NCI-H460 (cell line): Measurements from ENCODE around the gene RUNX3. TPM values are rescaled to one million over a fixed set of nuclear protein-coding genes. Genes with fewer than 3 reads are reported as not detected.

ENCODE experiments used
- DNase-seq: peaks from one replicate; pipeline ENCODE4 v3.0.0-alpha.2; 2016; ENCODE audit warnings: low read depth; ENCODE audit errors: extremely low read depth
- total RNA-seq: library from RNA; depleted of rRNA; stranded (reverse); fragments of >200 nt; shearing (Covaris generic); gene quantifications from 2 replicates; pipeline ENCODE4 v1.2.3, GENCODE V29; 2014

RUNX3 gene
- total RNA-seq, 1 experiment from 2014 or later, result not detected

DNA sequence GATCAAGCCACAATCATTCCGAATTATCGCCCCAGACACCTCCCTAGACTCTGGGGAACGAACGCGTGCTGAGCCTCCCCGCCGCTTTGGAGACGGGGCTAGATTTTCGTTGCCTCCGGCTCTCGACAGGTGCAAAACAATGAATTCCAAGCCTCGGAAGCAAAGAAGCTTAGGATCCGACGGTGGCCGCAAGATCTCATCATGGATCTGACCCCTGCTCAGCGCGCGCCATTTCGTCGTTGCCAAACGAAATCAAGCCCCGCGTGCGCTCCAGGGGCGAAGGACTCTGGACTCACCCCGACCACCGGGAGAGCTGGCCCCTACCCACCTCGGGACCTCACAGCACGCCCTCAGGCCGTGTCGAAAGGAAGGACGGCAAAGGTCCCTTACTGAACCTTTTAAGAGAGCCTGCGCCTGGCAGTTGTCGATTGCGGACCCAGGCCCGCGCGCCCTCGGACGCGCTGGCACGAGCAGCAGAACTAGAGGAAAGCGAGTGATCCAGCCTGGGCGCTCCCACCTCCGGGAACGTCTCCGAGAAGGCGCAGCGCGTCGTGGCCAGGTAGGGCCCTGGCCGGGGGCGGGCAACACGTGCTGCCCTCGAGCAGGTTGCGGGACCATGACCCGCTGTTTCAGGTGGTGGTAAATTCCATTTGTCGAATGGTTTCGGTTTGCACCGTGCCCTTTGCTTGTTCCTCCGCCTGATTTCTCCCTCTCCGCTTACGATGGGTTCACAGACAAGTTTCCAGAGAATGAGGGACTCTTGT is 1.6 kb upstream of the RUNX3 start:
- DNase-seq, result no peak

DNA sequence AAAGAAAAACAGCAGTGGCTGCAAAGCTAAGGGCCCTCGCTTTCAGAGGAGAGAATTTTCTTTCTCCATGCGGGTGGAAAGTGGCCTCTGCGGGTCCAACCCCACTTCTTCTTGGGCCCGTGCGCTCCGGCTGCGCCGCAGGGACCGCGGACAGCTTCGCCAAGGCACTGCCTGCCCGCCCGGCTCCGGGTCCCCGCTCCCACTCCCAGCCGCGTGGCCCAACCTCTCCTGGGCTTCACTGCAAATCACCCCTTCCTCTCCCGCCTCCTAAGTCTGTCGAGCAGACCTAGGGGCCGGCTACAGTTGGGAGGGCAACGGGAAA is 1.0 kb upstream of the RUNX3 start:
- DNase-seq, result no peak

DNA sequence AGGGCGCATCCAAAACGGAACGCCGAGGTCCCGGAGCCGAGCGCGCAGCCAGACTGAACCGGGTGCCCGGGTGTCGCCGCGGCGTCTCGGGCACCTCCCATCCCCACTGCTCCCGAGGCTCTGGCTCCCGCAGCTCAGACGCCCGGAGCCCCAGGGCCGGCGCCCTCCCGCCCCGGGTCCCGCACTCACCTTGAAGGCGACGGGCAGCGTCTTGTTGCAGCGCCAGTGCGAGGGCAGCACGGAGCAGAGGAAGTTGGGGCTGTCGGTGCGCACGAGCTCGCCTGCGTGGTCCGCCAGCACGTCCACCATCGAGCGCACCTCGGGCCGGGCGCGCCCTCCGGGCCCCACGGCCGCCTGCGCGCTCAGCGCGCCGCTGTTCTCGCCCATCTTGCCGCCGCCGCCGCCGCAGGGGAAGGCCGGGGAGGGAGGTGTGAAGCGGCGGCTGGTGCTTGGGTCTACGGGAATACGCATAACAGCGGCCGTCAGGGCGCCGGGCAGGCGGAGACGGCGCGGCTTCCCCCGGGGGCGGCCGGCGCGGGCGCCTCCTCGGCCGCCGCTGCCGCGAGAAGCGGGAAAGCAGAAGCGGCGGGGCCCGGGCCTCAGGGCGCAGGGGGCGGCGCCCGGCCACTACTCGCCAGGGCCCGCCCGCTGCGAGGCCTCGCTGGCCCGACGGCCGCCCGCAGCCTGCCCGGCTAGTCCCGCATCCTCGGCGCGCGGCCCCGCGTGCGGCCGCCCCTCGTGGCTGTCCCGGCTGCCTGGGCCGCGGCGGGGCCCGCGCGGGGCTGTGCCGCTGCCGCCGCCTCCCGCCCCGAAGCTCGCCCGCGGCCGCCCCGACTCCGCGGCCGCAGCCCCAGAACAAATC is 447 bp downstream of the RUNX3 start:
- no peak for DNase-seq

DNA sequence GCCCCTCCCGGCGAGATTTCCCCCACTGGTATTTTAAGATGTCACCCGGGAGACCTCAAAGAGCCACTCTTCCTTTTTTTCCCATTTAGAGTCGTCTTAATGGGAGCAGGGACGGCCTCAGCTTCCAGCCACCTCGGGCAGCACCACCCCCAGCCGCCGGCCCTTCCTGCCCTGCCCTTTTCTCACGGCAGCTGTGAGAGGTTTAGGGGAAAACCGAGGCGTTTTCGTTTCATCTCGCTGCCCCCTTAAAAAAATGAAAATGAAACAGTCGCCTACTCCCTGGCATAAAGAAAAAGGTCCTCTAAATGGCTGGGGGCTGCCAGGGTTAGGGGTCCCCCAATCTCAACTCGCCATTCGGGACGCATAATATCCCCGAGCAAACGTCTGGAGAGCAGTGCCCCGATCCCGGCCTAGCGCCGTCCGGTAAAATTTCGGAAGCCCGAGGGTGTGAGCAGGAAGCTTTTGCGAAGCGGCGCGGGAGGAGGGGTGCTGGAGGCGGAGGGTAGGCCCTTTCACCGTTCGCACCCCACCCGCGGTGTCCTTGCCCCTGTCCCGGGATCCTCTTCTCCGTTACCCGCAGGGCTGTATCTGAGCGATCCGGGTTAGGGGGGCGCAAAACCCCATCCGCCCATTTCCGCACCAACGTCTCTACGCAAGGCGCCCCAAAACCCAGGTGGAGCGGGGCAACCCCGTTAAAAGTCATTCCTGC is 1.2 kb downstream of the RUNX3 start:
- DNase-seq, result no peak

DNA sequence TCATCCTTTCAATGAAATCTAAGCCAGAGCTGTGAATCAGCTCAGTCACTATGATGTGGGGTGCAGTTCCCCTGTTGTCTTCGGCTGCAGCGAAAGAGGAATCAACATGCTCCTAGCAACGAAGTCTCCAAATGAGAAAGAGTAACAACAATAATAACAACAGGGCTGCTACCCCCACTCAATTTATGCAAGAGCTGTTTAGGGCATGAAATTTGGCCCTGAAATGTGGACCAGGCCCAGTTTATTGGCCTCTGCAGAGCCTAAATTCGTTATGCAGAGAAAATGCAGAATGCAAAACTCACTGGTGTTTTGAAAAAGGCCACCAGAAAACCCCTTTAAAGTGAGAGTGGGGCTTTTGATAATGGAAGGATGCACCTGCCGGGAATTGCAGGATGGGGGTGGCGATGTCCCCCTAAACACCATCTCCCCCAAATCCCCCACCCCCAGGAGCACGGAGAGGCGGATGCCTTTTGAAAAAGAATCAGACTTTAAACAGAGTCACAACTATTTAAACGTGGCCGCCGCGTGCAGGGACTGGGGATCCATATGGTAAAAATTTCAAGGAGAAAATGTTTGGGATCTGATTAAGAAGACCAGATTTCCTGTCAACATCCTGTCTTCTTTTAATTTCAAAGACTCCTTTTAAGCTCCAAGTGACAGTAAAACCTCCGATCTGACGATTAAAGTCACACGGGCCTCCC is 1.9 kb downstream of the RUNX3 start:
- DNase-seq, result no peak

DNA sequence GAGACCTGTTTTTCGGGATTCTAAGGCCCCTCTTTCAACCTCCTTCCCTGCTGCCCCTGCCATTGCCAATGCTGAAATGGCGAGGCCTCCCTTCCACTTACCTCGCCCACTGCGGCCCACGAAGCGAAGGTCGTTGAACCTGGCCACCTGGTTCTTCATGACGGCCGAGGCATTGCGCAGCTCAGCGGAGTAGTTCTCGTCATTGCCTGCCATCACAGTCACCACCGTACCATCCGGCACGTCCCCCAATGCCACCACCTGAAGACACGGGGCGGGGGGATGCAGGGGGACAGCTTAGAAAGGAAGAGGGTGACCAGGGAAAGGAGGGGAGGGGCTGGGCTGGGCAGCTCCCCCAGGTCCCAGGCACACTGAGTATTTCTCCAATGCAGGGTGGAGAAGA is 2.6 kb downstream of the RUNX3 start:
- DNase-seq, result no peak

GRCh38 chr1:24926563-24927249 is 3.4 kb downstream of the RUNX3 start:
- no peak for DNase-seq

DNA sequence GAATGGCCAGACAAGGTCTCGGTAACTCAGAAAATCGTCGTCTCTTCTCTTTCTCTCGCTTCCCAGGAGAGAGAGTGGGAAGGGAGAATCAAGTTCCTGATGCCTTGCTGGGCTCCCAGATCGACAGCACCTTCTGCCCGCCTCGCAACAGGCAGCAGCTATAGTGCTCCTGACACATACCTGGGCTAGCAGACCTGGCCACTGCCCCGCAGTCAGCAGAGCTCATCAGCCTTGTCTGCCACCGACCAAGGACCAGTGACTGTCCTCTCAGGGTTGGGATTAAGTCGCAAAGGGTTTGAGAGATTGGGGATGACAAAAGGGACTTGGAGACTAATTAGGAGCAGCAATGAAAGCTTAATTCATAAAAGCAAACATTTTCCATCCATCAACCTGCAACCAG is 4.1 kb downstream of the RUNX3 start:
- DNase-seq, result no peak

- no peak for DNase-seq
Observed at GRCh38 chr1:24925082-24925779, 4.8 kb downstream of the RUNX3 start.

- no peak for DNase-seq
Observed at GRCh38 chr1:24923485-24924113, 6.5 kb downstream of the RUNX3 start.

DNA sequence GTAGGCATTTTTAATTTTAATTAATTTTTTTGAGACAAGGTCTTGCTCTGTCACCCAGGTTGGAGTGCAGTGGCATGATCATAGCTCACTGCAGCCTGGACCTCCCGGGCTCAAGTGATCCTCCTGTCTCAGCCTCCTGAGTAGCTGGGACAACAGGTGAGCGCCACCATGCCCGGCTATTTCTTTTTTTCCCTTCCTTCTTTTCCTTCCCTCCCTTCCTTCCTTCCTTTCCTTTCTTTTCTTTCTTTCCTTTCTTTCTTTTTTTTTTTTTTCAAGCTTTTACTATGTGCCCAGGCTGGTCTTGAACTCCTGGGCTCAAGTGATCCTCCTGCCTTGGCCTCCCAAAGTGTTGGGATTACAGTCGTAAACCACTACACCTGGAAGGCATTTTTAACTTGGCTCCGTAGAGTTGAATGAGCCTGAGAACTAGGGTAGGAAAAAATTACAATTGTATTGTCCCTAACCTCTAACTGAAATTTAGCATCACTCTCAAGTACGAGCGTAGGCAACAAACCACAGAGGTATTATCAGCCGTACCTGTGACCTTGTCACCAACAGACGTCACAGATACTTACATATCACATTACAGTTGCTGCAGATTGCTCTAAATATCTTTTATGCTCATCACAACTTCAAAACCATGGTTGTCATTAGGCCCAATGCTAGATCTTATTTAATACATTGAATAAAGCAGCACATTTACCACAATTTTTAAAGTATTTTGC is 8.0 kb downstream of the RUNX3 start:
- no peak for DNase-seq

DNA sequence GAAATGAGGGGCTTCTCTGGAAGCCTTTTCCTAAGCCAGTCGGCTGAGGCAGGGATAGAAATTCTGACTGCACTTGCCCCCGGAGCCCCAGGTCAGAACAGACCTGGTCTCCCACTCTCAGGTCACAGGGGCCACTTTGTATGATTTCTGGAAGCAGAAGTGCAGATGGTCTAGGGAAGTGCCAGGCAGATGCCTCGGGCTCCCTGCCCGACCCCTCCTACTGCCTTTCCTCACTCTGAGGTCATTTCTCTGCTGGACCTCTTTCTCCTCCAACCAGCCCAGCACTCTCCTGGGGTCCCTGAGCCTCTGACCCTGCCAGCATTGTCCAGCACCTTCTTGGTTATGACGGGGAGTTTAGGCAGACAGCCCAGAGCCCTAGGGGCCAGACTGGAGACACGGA is 8.7 kb downstream of the RUNX3 start:
- no peak for DNase-seq

DNA sequence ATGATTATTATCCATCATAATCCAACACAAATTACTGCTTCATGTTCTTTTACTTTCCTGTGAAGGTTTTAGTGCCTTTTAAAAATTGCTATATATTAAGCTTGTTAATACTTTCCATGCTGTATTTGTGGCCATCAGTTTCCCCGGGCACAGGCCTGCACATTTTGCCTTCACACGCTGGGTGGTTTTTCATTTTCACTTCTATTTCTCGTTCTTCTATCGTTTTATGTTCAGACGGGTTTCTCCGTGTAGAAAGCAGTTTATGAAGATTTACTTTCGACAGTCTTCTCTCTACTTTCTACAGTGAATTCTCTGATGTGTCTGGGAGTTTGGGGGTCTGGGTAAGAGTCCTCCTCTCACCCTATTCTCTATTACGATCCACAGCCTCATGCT is 9.5 kb downstream of the RUNX3 start:
- DNase-seq, result no peak

DNA sequence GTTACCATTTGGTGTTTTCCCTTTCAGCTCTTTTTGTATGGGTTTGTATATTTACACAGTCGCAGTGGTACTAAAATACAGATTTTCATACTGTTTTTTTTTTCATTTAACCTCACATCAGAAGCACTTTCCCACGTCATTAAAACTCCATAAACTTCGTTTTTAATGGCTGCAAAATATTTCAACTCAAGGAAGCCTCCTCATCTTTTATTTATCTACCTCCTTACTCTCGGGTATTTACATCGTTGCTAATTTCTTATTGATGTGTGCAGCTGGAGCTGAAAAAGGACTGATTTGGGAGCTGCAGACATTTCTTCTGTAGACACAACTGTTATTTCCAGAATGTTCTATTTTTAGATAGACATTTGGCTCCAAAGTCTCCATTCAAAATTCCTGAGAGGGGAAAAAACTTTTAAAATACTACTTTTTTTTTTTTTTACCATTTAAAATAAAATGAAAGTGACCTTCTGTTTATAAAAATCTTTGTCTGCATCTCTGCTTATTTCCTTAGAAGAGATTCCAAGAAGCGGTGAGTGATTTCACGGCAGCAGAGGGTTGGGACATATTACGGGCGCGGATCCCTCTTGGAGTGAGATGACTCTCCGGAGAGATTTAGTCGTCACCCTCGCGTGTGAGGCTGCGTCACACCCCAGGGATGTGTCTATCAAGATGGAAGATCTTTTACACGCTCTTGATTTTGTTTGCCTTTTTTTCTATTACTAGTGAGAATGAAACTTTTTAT is 10.1 kb downstream of the RUNX3 start:
- DNase-seq, result no peak

DNA sequence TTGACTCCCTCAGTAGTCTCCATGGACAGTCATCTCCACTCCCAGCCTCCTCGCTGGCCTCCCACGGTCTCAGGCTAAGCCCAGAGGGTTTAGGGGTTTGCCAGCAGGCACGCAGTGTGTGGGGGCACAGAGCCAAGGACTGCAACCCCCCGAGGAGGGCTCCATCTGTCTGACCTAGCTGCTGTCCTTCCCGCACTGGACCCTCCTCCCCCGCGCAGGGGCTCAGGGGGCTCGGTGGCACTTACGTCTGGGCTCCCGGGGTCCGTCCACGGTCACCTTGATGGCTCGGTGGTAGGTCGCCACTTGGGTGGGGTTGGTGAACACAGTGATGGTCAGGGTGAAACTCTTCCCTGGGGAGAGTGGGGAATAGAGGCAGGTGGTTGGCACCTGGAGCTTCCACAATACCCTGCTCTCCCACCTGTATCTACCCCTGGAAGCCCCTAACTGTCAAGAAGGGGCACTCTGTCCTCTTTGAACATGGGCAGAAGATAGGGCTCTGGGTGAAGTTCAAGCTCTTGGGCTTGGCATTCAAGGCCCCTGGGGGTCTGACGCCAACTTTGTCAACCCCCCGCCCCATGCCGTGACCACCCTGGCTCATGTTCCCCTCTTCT is 11.0 kb downstream of the RUNX3 start:
- DNase-seq, result no peak

GRCh38 chr1:24918370-24918769 is 11.7 kb downstream of the RUNX3 start:
- DNase-seq, result no peak

DNA sequence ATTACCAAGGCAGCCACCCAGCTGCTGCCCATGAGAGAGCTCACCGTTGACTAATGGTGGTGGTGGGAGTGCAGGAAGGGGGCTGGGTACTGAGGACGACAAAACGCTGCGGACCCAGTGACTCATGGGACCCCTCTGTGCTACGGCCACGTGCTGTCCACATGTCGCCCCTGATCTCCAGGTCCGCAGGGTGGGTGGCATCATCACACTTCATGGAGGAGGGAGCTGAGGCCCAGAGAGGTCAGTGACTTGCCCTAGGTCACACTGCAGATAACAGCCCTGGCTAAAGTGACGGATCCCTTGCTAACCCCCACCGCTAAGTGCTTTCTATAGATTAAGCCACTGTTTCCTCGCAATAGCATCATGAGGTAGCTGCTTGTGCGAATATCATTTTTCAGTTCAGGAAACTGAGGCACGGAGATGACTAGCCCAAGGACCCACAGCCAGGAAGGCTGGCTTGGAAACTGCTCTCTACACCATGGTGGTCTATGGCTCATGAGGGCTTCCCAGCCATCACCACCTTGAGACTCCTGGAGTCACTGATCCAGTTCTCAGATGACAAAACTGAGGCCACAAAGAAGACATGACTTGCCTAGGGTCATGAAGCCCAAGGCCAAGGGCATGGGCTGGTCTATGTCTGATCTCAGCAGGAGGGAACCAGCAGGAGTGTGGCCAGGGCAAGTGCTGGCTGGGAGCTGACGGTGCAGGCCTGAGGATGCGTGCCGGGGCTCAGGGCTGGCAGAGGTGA is 12.6 kb downstream of the RUNX3 start:
- DNase-seq, result no peak
